Activated T-helper 1 cell treated with anti-CD3 and anti-CD28 coated beads, Interleukin-12 subunit alpha, Interleukin-12 subunit beta, Interleukin-2, Interleukin-4 antibody, amounts not matched to agents 30 ng/mL and 10 ng/mL and 1 ng/mL, durations not matched to agents 14 hours and 24 hours and 36 hours (primary cell): ENCODE data around the gene CDC37. TPM values are rescaled to one million over a fixed set of nuclear protein-coding genes. Genes with fewer than 3 reads are reported as not detected.

Experiments
- DNase-seq: peaks from one replicate; pipeline ENCODE4 v3.0.0; 2021; ENCODE audit warnings: low spot score
- H3K27ac Mint-ChIP-seq: one replicate; pipeline ENCODE4 v1.8.0; 2021; ENCODE audit warnings: mild to moderate bottlenecking, mixed read lengths
- H3K27me3 Mint-ChIP-seq: one replicate; pipeline ENCODE4 v1.8.0; 2022; ENCODE audit warnings: mild to moderate bottlenecking, moderate library complexity, mixed read lengths; ENCODE audit not compliant: insufficient read depth
- H3K36me3 Mint-ChIP-seq: one replicate; pipeline ENCODE4 v1.8.0; 2021; ENCODE audit warnings: low read depth, mixed read lengths
- H3K4me1 Mint-ChIP-seq: one replicate; pipeline ENCODE4 v1.8.0; 2021; ENCODE audit warnings: low read depth, mixed read lengths
- H3K4me3 Mint-ChIP-seq: one replicate; pipeline ENCODE4 v1.8.0; 2021; ENCODE audit warnings: mild to moderate bottlenecking, moderate library complexity, mixed read lengths
- H3K9me3 Mint-ChIP-seq: one replicate; pipeline ENCODE4 v1.8.0; 2021; ENCODE audit warnings: mixed read lengths
- intact Hi-C: fragments of 100-400 bp; cut with micrococcal nuclease; formaldehyde crosslinking; loops from one replicate; pipeline ENCODE4 v1.15.1; 2024
- total RNA-seq: library from RNA; stranded (reverse); gene quantifications from 2 replicates; pipeline ENCODE4 v1.2.3, GENCODE V29; 2022

CDC37 gene
- total RNA-seq, 1 donor from 2014 or later: 326 TPM

DNA sequence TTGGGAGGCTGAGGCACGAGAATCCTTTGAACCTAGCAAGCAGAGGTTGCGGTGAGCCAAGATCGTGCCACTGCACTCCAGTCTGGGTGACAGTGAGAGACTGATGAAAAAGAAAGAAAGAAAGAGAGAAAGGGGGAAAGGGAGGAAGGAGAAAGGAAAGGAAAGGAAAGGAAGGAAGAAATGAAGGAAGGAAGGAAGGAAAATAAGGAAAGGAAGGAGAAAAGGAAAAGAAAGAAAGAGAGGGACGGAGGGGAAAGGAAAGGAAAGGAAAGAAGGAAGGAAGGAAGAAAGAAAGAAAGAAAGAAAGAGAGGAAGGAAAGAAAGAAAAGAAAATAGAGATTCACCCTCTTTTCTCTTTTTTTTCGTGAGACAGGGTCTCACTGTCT, 25.6 kb upstream of the CDC37 start:
- Mint-ChIP-seq H3K4me3 (no peak overlapping the region), H3K27me3 (peaks cover 20% of the 10 kb centered on the region), H3K36me3 (peaks cover 30% of the 10 kb centered on the region), H3K4me1 (peaks cover 78% of the 10 kb centered on the region), H3K9me3 (no peaks in the 10 kb centered on the region), H3K27ac (peak overlapping the region; percentile 27)
- intact Hi-C loops: loop anchor here (1.0 kb wide), 1 partner anchor 7 kb away; no protein-coding TSS in a partner anchor
- DNase-seq: no peak

DNA sequence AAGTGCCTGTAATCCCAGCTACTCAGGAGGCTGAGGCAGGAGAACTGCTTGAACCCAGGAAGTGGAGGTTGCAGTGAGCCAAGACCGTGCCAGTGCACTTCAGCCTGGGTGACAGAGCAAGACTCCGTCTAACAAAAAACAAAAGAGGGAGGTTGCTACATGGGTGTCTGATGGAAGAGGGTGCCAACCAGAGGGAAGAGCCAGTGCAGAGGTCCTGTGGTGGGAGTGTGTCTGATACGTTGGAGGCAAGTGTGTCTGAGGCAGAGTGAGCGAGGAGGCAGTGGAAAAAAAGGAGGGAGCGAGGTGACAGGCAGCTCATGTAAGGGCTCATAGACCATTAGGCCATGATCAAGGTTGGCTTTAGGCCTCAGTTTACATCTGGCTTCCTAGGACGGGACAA, 23.8 kb upstream of the CDC37 start:
- peaks cover 83% of the 10 kb centered on the region for H3K4me1 Mint-ChIP-seq
- intact Hi-C loops: no loop called here
- H3K4me3 Mint-ChIP-seq: no peak overlapping the region
- peaks cover 21% of the 10 kb centered on the region for H3K36me3 Mint-ChIP-seq
- peak overlapping the region; percentile 94 for H3K27ac Mint-ChIP-seq
- DNase-seq: no peak
- H3K27me3 Mint-ChIP-seq: peaks cover 20% of the 10 kb centered on the region
- H3K9me3 Mint-ChIP-seq: no peaks in the 10 kb centered on the region

DNA sequence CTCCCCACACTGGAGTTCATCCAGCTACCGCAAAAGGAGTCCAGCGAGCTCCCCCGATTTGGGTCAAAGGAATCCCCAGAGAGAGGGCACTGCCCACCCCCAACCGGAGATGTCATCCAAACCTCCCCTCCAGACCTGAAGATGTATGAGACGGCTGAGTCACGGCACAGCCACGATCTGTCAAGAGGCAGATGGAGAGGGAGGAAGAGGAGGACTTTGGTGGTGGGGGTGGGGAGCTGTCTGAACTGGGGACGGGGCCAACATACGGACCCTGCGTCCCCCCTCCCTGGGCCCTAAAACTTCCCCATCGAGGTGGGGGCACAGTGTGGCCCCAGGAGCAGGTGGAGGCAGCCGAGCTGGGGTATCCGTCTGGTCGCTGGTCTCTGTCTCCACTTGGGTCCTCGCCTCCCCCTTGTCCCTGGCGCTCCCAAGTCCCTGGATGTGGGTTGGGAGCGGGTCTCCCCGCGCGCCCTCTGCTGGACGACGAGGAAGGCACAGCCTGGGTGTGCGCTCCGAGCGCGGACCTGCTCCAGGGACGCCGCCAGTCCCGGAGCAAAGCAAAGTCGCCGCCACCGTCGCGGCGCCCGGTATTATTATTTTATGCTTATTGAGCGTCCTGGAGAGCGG, 20.8 kb upstream of the CDC37 start:
- peak overlapping the region; percentile 85 for H3K4me3 Mint-ChIP-seq
- H3K36me3 Mint-ChIP-seq: peaks cover 14% of the 10 kb centered on the region
- peaks cover 73% of the 10 kb centered on the region for H3K4me1 Mint-ChIP-seq
- intact Hi-C loops: loop anchor here (1.0 to 2.0 kb wide), 3 partner anchors 12 to 37 kb away; no protein-coding TSS in a partner anchor
- DNase-seq: peak; percentile 58
- H3K27ac Mint-ChIP-seq: peak overlapping the region; percentile 75
- H3K27me3 Mint-ChIP-seq: peaks cover 2% of the 10 kb centered on the region
- no peaks in the 10 kb centered on the region for H3K9me3 Mint-ChIP-seq

DNA sequence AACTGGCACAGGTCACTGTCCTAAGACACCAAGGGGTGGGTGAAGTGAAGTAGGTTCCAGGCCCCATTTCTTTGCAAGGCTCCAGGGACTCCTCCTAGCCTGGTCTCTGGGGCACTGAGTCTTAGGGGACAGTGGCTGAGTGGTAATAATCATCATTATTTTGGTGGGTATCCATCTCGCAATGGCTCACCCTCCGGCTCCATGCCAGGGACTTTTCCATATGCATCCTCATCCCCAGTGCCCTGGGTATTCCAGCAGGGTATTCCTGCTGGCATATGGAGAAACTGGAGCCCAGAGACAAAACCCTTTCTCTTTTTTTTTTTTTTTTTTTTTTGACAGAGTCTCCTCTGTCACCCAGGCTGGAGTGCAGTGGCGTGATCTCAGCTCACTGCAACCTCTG, 19.5 kb upstream of the CDC37 start:
- intact Hi-C loops: no loop called here
- no peaks in the 10 kb centered on the region for H3K27me3 Mint-ChIP-seq
- no peaks in the 10 kb centered on the region for H3K9me3 Mint-ChIP-seq
- H3K27ac Mint-ChIP-seq: no peak overlapping the region
- peak overlapping the region; percentile 88 for H3K4me3 Mint-ChIP-seq
- no peak for DNase-seq
- H3K4me1 Mint-ChIP-seq: peaks cover 70% of the 10 kb centered on the region
- peaks cover 13% of the 10 kb centered on the region for H3K36me3 Mint-ChIP-seq

DNA sequence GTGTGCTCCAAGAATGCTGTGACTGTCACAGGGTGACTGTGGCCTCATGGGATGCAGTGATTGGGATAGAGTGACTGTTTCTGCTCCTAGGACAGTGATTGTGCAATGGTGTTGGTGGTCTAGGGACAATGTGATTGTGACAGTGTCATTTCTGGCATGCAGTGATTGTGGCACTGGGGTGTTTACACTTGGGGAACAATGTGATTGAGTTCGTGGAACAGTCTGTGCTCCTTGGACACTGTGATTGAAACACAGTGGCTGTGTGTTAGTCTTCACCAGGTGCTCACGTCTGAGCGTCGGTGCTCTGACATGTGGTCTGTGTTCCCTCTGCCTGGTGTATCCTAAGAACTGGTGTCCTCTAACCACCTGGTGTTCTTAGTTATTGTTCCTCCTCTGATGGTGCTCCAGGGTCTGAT, 18.7 kb upstream of the CDC37 start:
- H3K27ac Mint-ChIP-seq: peak overlapping the region; percentile 86
- H3K36me3 Mint-ChIP-seq: peaks cover 11% of the 10 kb centered on the region
- no peaks in the 10 kb centered on the region for H3K9me3 Mint-ChIP-seq
- intact Hi-C loops: no loop called here
- peaks cover 2% of the 10 kb centered on the region for H3K27me3 Mint-ChIP-seq
- no peak for DNase-seq
- H3K4me3 Mint-ChIP-seq: peak overlapping the region; percentile 88
- H3K4me1 Mint-ChIP-seq: peaks cover 65% of the 10 kb centered on the region

DNA sequence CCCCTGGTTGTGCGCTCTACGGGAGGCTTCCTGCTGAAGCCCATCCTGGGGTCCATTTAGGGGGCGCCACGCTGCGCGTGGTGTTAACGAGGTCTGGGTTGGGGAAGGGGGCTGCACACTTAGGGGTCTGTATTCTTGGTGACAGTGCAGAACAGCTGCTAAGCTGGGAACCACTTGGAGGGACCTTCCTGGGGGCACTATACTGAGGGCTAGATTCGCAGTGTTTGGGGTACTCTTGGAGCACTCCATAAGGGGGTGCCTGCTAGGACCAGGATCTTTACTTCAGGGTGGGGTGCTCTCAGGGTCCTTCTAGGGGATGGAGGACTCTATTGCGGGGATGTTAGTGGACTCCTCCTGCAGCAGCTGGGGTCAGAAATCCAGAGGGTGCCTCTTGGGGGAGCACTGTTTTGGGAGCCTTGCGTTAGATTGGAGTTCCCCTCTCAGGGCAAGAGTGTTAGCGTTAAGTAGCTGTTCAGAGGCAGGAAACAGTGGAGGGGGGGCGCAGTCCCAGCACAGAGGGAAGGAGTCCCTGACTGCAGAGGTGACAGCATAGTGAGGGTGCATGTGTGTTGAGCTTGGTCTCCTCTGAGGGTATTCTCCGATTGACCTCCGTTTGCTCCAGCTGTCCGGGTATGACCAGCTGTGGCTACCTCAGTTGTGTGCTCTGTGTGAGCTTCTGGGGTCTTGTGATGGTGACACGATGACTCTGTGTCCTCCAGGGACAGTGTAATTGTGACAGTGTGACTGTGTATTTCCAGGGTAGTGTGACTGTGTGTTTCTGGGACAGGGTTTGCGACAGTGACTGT, 18.1 kb upstream of the CDC37 start:
- Mint-ChIP-seq H3K9me3 (no peaks in the 10 kb centered on the region), H3K36me3 (peaks cover 11% of the 10 kb centered on the region), H3K4me1 (peaks cover 65% of the 10 kb centered on the region), H3K27me3 (peaks cover 4% of the 10 kb centered on the region), H3K4me3 (peak overlapping the region; percentile 88), H3K27ac (peak overlapping the region; percentile 86)
- peak; percentile 58 for DNase-seq
- intact Hi-C loops: no loop called here

DNA sequence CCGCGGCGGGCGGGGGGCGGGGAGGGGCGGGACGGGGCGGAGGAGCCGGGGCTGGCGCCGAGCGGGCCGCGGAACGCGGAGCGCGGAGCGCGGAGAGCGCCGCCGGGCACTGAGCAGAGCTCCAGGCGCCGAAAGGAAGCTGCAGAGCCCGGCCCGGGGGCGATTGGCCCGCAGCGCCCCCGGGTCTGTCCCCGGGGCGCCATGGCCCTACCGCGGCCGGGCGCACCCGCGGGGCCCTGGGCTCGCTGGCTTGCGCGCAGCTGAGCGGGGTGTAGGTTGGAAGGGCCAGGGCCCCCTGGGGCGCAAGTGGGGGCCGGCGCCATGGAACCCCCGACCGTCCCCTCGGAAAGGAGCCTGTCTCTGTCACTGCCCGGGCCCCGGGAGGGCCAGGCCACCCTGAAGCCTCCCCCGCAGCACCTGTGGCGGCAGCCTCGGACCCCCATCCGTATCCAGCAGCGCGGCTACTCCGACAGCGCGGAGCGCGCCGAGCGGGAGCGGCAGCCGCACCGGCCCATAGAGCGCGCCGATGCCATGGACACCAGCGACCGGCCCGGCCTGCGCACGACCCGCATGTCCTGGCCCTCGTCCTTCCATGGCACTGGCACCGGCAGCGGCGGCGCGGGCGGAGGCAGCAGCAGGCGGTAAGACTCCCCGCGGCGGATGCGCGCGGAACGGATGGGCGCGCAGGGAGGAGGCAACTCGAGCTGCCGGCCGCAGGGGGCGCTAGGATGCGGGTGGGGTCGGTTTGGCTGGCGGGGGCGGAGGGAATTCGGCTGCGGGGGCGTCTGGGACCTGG, 17.3 kb upstream of the CDC37 start, which contains the start of gene PDE4A:
Gene PDE4A (plus strand): TSS at position 95 of the 796 bp plus-strand sequence. CDS start 227 bp downstream, at position 322.
- Mint-ChIP-seq H3K4me1 (peaks cover 66% of the 10 kb centered on the region), H3K27me3 (peaks cover 4% of the 10 kb centered on the region), H3K27ac (peak within 1 kb of the TSS; percentile 88), H3K9me3 (no peaks in the 10 kb centered on the region), H3K4me3 (peak within 1 kb of the TSS; percentile 93), H3K36me3 (peaks cover 11% of the 10 kb centered on the region)
- DNase-seq: peak; percentile 75
- intact Hi-C loops: no loop called here

DNA sequence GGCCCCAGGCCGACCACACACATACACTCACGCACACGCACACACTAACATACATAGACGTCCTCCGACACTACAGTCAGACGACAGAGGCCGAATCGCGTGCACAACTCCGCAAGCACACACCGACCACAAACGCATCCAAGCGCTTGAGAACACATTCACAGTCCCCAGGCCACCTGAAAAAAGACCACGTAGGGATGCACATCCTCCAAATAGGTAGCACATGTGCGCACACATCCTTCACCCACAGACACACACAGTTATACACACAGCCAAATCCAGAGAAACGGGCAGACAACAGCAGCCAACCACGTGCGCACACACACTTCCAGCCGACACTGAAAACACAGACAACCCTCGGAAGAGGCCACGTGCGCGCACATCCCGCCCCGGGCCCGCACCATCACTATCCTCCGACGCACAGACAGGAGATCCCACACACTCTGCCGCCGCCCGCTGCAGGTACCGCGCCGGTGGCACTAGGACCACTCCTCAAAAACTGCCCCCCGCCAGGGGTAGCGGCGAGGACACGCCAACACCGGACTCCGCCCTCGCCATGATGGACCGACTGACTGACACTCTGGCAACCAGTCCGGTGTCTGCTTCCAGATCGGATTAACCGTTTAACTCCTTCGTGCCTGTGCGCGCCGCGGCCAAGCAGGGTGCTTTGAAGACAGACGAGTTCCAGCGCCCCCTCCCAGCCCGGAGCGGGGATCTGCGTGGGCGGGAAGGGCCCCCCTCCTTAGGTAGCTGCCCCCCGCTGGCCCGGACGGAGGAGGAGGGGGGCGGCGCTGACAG, 16.5 kb upstream of the CDC37 start:
- peaks cover 61% of the 10 kb centered on the region for H3K4me1 Mint-ChIP-seq
- peak; percentile 65 for DNase-seq
- H3K36me3 Mint-ChIP-seq: peaks cover 9% of the 10 kb centered on the region
- no peaks in the 10 kb centered on the region for H3K9me3 Mint-ChIP-seq
- H3K27ac Mint-ChIP-seq: peak overlapping the region; percentile 88
- H3K27me3 Mint-ChIP-seq: peaks cover 4% of the 10 kb centered on the region
- peak overlapping the region; percentile 93 for H3K4me3 Mint-ChIP-seq
- intact Hi-C loops: loop anchor here (1.0 to 5.0 kb wide), 2 partner anchors 40 to 232 kb away; partner anchors contain the start of genes ILF3 and TYK2

DNA sequence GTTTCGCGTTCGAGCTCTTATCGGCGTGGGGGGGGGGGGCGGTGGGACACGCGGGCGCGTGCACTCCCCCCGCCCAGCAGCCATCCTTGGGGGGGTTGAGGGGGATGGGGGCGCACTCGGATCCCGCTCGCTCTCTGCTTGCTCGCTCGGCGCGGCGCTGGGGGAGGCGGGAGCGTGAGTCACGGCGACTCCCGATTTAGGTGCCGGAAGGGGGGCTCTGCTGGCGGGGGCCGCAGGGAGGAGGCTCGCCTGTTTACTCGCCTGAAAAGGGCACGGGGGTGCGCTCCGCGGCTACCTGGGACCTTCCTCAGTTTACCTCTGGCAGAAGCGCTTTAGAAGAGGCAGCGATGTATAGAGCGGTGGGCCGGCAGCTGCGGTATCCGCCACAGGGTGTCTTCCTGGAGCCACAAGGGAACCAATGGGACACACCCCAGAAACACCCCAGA, 15.9 kb upstream of the CDC37 start:
- Mint-ChIP-seq H3K9me3 (no peaks in the 10 kb centered on the region), H3K27ac (peak overlapping the region; percentile 88), H3K4me1 (peaks cover 59% of the 10 kb centered on the region), H3K36me3 (peaks cover 9% of the 10 kb centered on the region), H3K27me3 (peaks cover 4% of the 10 kb centered on the region), H3K4me3 (peak overlapping the region; percentile 93)
- DNase-seq: no peak
- intact Hi-C loops: loop anchor here (1.0 to 5.0 kb wide), 2 partner anchors 39 to 233 kb away; partner anchors contain the start of genes ILF3 and TYK2

DNA sequence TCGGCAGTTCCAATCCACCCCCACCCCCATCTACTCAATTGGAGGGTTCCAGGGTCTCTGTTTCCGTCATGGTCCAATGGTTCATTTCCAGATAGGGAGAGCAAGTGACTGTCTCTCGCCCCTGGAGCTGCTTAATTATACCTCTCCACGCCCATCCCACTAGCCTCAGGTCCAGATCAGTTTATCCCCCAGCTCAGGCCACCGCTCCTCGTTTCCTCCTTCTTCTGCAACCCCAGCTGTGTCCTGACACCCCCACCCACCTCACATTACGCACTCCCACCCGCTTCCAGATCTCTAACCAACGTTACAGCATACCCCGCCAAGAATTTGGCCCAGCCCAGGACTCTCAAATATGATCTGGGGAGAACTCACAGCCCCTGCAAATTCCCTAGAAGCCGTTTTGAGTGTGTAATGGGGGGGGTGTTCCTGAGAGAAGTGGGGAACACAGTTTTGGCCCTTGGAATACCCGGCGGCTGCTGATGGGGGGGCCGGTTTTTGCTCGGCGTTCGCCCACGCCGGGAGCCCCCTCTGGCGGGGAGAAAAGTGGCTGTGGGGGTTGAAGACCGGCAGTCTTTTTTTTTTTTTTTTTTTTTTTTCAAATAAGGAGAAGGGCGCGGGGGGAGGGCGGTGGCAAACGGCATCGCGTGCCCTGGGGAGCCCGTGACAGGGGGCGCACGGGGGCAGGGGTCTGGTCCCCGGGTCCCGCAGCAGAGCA, 15.3 kb upstream of the CDC37 start:
- peaks cover 11% of the 10 kb centered on the region for H3K36me3 Mint-ChIP-seq
- H3K27ac Mint-ChIP-seq: peak overlapping the region; percentile 88
- DNase-seq: no peak
- peaks cover 4% of the 10 kb centered on the region for H3K27me3 Mint-ChIP-seq
- intact Hi-C loops: loop anchor here (1.0 to 5.0 kb wide), 2 partner anchors 38 to 234 kb away; partner anchors contain the start of genes ILF3 and TYK2
- no peaks in the 10 kb centered on the region for H3K9me3 Mint-ChIP-seq
- peaks cover 56% of the 10 kb centered on the region for H3K4me1 Mint-ChIP-seq
- peak overlapping the region; percentile 77 for H3K4me3 Mint-ChIP-seq

DNA sequence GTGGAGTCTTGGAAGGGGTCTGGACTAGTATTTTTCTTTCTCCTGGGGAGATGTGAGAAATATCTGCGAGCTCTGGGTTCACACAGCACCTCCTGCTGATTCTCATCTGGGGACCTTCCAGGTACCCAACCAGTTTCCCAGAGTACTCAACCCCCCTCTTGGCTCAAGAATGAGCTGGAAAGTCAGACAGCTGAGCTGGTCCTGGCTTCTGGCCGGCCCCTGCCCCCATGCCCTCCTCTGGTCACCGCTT, 14.8 kb upstream of the CDC37 start:
- Mint-ChIP-seq H3K4me1 (peaks cover 52% of the 10 kb centered on the region), H3K4me3 (peak overlapping the region; percentile 77), H3K36me3 (peaks cover 11% of the 10 kb centered on the region), H3K27me3 (peaks cover 4% of the 10 kb centered on the region), H3K9me3 (no peaks in the 10 kb centered on the region), H3K27ac (peak overlapping the region; percentile 47)
- intact Hi-C loops: loop anchor here (5.0 kb wide), 1 partner anchor 234 kb away; the partner anchor contains the start of gene ILF3
- DNase-seq: no peak
